Calu3 (cell line): ENCODE results near the gene SMIM17. TPM values are rescaled to one million over a fixed set of nuclear protein-coding genes. Genes with fewer than 3 reads are reported as not detected.

ENCODE experiments used
- BruUV-seq: library from RNA; stranded (reverse); fragments of 400-500 nt; replicated peaks from 2 replicates; lab custom pipeline; 2021; lab: Mats Ljungman, UMichigan
- CTCF ChIA-PET: fragments of 300-600 bp; sonication (Branson Sonifier 250); formaldehyde crosslinking; loops from one replicate; lab custom pipeline; 2022; ENCODE audit warnings: antibody characterized with exemption; lab: Charles Lee
- DNase-seq: peaks from one replicate; pipeline ENCODE4 v3.0.0; 2022
- H3K27ac Mint-ChIP-seq: one replicate; pipeline ENCODE4 v1.8.0; 2022; ENCODE audit warnings: mixed read lengths; ENCODE audit not compliant: unreplicated experiment
- H3K27me3 Mint-ChIP-seq: one replicate; pipeline ENCODE4 v1.8.0; 2022; ENCODE audit warnings: mixed read lengths; ENCODE audit not compliant: unreplicated experiment
- H3K36me3 Mint-ChIP-seq: one replicate; pipeline ENCODE4 v1.8.0; 2022; ENCODE audit warnings: mild to moderate bottlenecking, moderate library complexity, mixed read lengths; ENCODE audit not compliant: insufficient read depth, unreplicated experiment
- H3K4me1 Mint-ChIP-seq: one replicate; pipeline ENCODE4 v1.8.0; 2022; ENCODE audit warnings: mild to moderate bottlenecking, low read depth, mixed read lengths; ENCODE audit not compliant: unreplicated experiment
- H3K4me3 Mint-ChIP-seq: one replicate; pipeline ENCODE4 v1.8.0; 2022; ENCODE audit warnings: mild to moderate bottlenecking, low read depth, moderate library complexity, mixed read lengths; ENCODE audit not compliant: unreplicated experiment
- H3K9me3 Mint-ChIP-seq: one replicate; pipeline ENCODE4 v1.8.0; 2022; ENCODE audit warnings: low read depth, mixed read lengths; ENCODE audit not compliant: unreplicated experiment
- CTCF ChIP-seq: fragments of 200-600 bp; IDR thresholded peaks from one replicate; pipeline ENCODE4 v1.8.0; 2022; ENCODE audit warnings: antibody characterized with exemption; ENCODE audit not compliant: unreplicated experiment
- intact Hi-C: fragments of 100-400 bp; cut with micrococcal nuclease; formaldehyde crosslinking; loops from one replicate; pipeline ENCODE4 v1.10.0; 2022; ENCODE audit not compliant: unreplicated experiment
- total RNA-seq: library from RNA; stranded (reverse); gene quantifications from 2 replicates; pipeline ENCODE4 v1.2.3, GENCODE V29; 2022

Gene SMIM17
- total RNA-seq, 1 experiment from 2014 or later: not detected

GRCh38 chr19:56639217-56639616, 3.7 kb upstream of the SMIM17 start:
- BruUV-seq: no TSS peak

GRCh38 chr19:56643460-56643955, 549 bp downstream of the SMIM17 start:
- intact Hi-C loops: no loop called here
- no peak for TF ChIP-seq CTCF
- CTCF ChIA-PET: no interaction called here
- BruUV-seq: no TSS peak
- Mint-ChIP-seq H3K27me3 (no peaks in the 10 kb centered on the region), H3K4me1 (no peaks in the 10 kb centered on the region), H3K9me3 (peaks cover 37% of the 10 kb centered on the region), H3K4me3 (no peak overlapping the region), H3K36me3 (no peaks in the 10 kb centered on the region), H3K27ac (no peak overlapping the region)
- DNase-seq: no peak

More at GRCh38 chr19:56639217-56639616, 3.7 kb upstream of the SMIM17 start:
- intact Hi-C loops: no loop called here
- Mint-ChIP-seq H3K4me3 (no peak overlapping the region), H3K9me3 (peaks cover 31% of the 10 kb centered on the region), H3K27me3 (no peaks in the 10 kb centered on the region), H3K27ac (no peak overlapping the region), H3K4me1 (no peaks in the 10 kb centered on the region), H3K36me3 (no peaks in the 10 kb centered on the region)
- CTCF ChIA-PET: no interaction called here
- no peak for TF ChIP-seq CTCF
- DNase-seq: no peak

DNA sequence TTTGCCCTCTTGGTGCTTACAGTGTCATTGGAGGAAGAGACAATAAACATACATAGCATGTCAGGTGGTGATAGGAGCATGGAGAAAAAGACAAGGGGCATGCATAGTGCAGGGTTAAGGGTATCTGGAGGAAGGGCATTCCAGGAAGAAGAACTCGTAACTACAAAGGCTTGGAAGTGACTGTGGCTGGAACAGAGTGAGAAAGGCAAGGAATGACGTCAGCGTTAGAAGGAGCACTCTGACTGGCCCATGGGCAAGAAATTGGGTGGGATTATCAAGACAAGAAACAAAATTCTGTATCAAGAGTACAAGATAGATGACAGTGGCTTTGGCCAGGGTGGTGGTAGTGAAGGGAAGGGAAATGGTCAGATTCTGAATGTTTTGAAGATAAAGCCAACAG, 11.2 kb downstream of the SMIM17 start:
- peaks cover 17% of the 10 kb centered on the region for H3K9me3 Mint-ChIP-seq
- no peaks in the 10 kb centered on the region for H3K27me3 Mint-ChIP-seq
- no peaks in the 10 kb centered on the region for H3K4me1 Mint-ChIP-seq
- H3K27ac Mint-ChIP-seq: no peak overlapping the region
- no peaks in the 10 kb centered on the region for H3K36me3 Mint-ChIP-seq
- TF ChIP-seq CTCF: no peak
- DNase-seq: no peak
- no peak overlapping the region for H3K4me3 Mint-ChIP-seq
- CTCF ChIA-PET: no interaction called here
- intact Hi-C loops: no loop called here
- BruUV-seq: no TSS peak

DNA sequence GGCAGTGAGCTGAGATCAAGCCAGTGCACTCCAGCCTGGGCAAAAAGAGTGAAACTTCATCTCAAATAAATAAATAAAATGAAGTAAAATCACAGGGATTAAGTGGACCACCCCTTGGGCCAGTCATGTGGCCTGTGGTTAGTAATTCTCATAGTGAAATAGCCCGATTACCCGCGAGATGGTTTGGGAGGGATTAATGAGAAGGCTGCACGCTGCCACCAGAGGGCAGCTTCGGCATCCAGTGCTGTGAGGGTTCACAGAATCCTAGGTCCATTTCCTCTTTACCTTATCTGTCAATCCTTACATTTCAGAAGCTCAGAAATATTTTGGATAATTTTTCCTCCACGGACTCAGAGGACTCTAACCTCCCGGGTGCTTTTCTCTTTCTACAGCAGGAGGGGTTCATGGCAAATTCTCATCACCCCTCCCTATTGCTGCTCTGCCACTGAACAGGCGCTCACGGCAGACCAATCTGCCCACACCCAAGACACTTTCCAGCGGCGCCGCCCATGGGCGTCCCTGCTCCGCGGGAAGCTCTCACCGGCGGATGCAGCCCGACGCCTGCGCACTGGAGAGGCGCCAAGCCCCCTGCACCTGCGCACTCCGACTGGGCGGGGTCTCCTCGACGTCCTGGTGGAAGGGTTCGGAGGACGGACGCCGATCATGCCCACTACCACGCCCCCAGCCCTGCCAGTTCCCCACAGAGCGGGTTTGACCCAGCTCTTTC, 17.6 kb downstream of the SMIM17 start:
- no peaks in the 10 kb centered on the region for H3K4me1 Mint-ChIP-seq
- intact Hi-C loops: no loop called here
- CTCF ChIA-PET: no interaction called here
- no peak overlapping the region for H3K4me3 Mint-ChIP-seq
- H3K27ac Mint-ChIP-seq: no peak overlapping the region
- no peak for TF ChIP-seq CTCF
- BruUV-seq: no TSS peak
- peaks cover 9% of the 10 kb centered on the region for H3K9me3 Mint-ChIP-seq
- no peaks in the 10 kb centered on the region for H3K27me3 Mint-ChIP-seq
- no peaks in the 10 kb centered on the region for H3K36me3 Mint-ChIP-seq
- no peak for DNase-seq
